ENCODE measurements around the gene KCNJ14. TPM values are rescaled to one million over a fixed set of nuclear protein-coding genes. Genes with fewer than 3 reads are reported as not detected.
A peak's percentile ranks its signal among the peaks of the same experiment; 100 is the strongest.
"Not testable (repeated sequence)": the region's sequence is repeated elsewhere in the genome, so short reads cannot be mapped to it uniquely, and the experiment has no call there.

KCNJ14 gene
- total and polyA plus RNA-seq, 7 experiments from 2014 or later, result 0.05 to 3.9 (median 2.1) TPM

GRCh38 chr19:48481846-48482639 lies 26.7 kb downstream of the KCNJ14 start:
- peaks cover 6 to 29% (median 22%) of the 10 kb centered on the region in 7 donors for H3K4me1 Mint-ChIP-seq
- ChIA-PET CTCF (interaction anchor here (1.9 kb wide), 1 partner anchor 8 kb away, joined by 9 read pairs; no protein-coding TSS in a partner anchor), POLR2A (interaction anchor here (1.0 to 3.5 kb wide), 5 partner anchors 8 to 102 kb away, joined by 3 to 15 read pairs (median 7); no protein-coding TSS in a partner anchor)
- H3K27me3 Mint-ChIP-seq, result no peaks in the 10 kb centered on the region
- no peak overlapping the region for H3K27ac ChIP-seq (ENCODE audit: low read depth, low read length)
- H3K4me1 ChIP-seq (ENCODE audit: control insufficient read depth in 2 of 2, insufficient read depth in 2 of 2, low read length in 2 of 2), result peaks cover 3 to 9% of the 10 kb centered on the region in 2 donors
- H3K36me3 ChIP-seq (ENCODE audit: control insufficient read depth in 2 of 3, insufficient read depth in 3 of 3, low read length in 3 of 3), result peaks cover 0 to 25% (median 0%) of the 10 kb centered on the region in 3 experiments
- H3K27ac Mint-ChIP-seq, result peak overlapping the region in 8 of 9 donors; percentile 3 to 89 (median 68)
- ATAC-seq (no peak), DNase-seq (no peak)
- intact Hi-C loops (cut with micrococcal nuclease), result loop anchor here in 1 of 2 donors (5.0 kb wide), 1 partner anchor 35 kb away; the partner anchor contains the start of gene GRWD1
- no peaks in the 10 kb centered on the region for H3K27me3 ChIP-seq (ENCODE audit: control insufficient read depth in 2 of 2, insufficient read depth in 2 of 2, low read length in 2 of 2)
- H3K4me3 ChIP-seq (ENCODE audit: low read length), result no peak overlapping the region
- H3K36me3 Mint-ChIP-seq, result peaks cover 0 to 10% (median 5%) of the 10 kb centered on the region in 5 donors
- peak overlapping the region in 9 of 10 donors; percentile 28 to 89 (median 84) for H3K4me3 Mint-ChIP-seq
- no peaks in the 10 kb centered on the region for H3K9me3 ChIP-seq (ENCODE audit: control insufficient read depth in 2 of 3, low read length in 3 of 3)
- no peaks in the 10 kb centered on the region for H3K9me3 Mint-ChIP-seq

GRCh38 chr19:48483301-48483700 lies 27.9 kb downstream of the KCNJ14 start:
- DNase-seq, result no peak
- H3K27ac ChIP-seq (ENCODE audit: low read depth, low read length), result no peak overlapping the region
- no peaks in the 10 kb centered on the region for H3K9me3 Mint-ChIP-seq
- peak overlapping the region in 2 of 9 donors; percentile 26 to 84 for H3K27ac Mint-ChIP-seq
- H3K27me3 Mint-ChIP-seq, result no peaks in the 10 kb centered on the region
- peaks cover 3 to 9% of the 10 kb centered on the region in 2 donors for H3K4me1 ChIP-seq (ENCODE audit: control insufficient read depth in 2 of 2, insufficient read depth in 2 of 2, low read length in 2 of 2)
- no peak overlapping the region for H3K4me3 ChIP-seq (ENCODE audit: low read length)
- intact Hi-C loops (cut with micrococcal nuclease), result loop anchor here in 1 of 2 donors (5.0 kb wide), 1 partner anchor 36 kb away; the partner anchor contains the start of gene GRWD1
- ChIA-PET CTCF (no interaction called here), POLR2A (no interaction called here)
- H3K27me3 ChIP-seq (ENCODE audit: control insufficient read depth in 2 of 2, insufficient read depth in 2 of 2, low read length in 2 of 2), result no peaks in the 10 kb centered on the region
- H3K4me1 Mint-ChIP-seq, result peaks cover 6 to 29% (median 23%) of the 10 kb centered on the region in 7 donors
- peaks cover 0 to 14% (median 0%) of the 10 kb centered on the region in 3 experiments for H3K36me3 ChIP-seq (ENCODE audit: control insufficient read depth in 2 of 3, insufficient read depth in 3 of 3, low read length in 3 of 3)
- no peak overlapping the region for H3K4me3 Mint-ChIP-seq
- peaks cover 0 to 13% (median 5%) of the 10 kb centered on the region in 5 donors for H3K36me3 Mint-ChIP-seq
- H3K9me3 ChIP-seq (ENCODE audit: control insufficient read depth in 2 of 3, low read length in 3 of 3), result no peaks in the 10 kb centered on the region
- no peak for ATAC-seq

DNA sequence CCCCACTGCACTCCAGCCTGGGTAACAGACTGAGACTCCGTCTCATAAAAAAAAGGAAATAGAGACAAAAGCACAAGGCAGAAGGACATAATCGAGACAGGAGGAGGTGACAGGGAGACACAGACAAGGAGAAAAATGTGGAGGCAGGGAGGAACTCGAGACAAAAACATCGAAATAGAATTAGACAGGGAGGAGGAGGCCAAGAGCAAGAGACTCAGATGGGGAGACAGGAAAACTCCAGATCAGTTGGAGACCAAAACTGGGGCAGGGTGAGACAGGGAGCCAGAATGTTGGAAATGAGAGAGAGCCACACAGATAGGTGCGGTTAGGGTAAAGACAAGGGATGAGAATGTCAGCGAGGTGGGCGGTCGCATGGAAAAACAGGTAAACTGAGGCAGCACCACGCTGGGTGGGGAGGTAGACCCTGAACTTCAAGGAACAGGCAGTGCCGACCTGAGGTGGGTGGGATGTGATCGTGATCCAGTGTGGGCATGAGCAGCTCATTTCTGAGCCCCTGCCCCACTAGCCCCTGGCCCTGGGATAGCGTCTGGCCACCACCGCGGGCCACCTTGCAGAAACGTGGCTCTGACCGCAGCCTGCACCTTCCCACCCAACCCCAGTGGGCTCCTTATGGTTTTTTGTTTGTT lies 29.0 kb downstream of the KCNJ14 start:
- Mint-ChIP-seq H3K36me3 (peaks cover 0 to 13% (median 4%) of the 10 kb centered on the region in 5 donors), H3K27me3 (no peaks in the 10 kb centered on the region), H3K27ac (peak overlapping the region in 4 of 9 donors; percentile 6 to 66 (median 34)), H3K4me3 (no peak overlapping the region), H3K9me3 (no peaks in the 10 kb centered on the region), H3K4me1 (peaks cover 2 to 26% (median 22%) of the 10 kb centered on the region in 7 donors)
- ATAC-seq, result no peak
- POLR2A ChIA-PET, result no interaction called here
- no peak overlapping the region for H3K27ac ChIP-seq (ENCODE audit: low read depth, low read length)
- no peak overlapping the region for H3K4me3 ChIP-seq (ENCODE audit: low read length)
- no peaks in the 10 kb centered on the region for H3K9me3 ChIP-seq (ENCODE audit: control insufficient read depth in 2 of 3, low read length in 3 of 3)
- peaks cover 0 to 3% (median 0%) of the 10 kb centered on the region in 3 experiments for H3K36me3 ChIP-seq (ENCODE audit: control insufficient read depth in 2 of 3, insufficient read depth in 3 of 3, low read length in 3 of 3)
- DNase-seq, result no peak
- H3K27me3 ChIP-seq (ENCODE audit: control insufficient read depth in 2 of 2, insufficient read depth in 2 of 2, low read length in 2 of 2), result no peaks in the 10 kb centered on the region
- peaks cover 3 to 9% of the 10 kb centered on the region in 2 donors for H3K4me1 ChIP-seq (ENCODE audit: control insufficient read depth in 2 of 2, insufficient read depth in 2 of 2, low read length in 2 of 2)
- intact Hi-C loops (cut with micrococcal nuclease), result loop anchor here in 1 of 2 donors (5.0 kb wide), 1 partner anchor 37 kb away; the partner anchor contains the start of gene GRWD1
- CTCF ChIA-PET, result no interaction called here

DNA sequence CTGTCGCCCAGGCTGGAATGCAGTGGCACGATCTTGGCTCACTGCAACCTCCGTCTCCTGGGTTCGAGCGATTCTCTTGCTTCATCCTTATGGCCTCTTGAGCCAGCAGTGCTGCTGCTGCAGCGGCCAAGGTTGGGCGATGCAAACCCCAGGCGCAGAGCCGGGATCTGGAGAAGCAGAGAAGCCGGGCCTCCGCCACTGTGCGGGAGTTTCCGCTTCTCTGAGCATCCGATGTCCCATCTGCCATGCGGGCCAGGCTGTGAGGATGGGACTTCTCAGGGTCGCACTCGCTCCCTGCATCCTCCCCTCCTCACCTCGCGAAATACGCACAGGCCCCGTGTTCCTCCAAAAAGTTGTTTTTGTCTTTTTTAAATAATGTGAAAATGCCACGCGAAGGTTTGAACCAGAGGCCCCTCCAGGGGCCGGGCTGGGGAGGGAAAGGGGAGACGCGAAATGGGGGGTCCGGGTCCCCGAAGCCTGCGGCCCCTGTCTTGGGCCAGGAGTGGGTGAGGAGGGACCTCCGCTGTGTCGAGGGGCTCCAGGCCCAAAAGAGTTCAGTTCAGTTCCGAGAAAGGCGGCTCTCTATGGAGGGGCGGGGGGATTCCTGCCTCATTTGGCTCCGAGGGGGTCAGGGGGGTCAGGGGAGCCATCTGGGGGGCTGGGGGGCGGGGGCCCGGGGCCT lies 29.7 kb downstream of the KCNJ14 start:
- Mint-ChIP-seq H3K9me3 (no peaks in the 10 kb centered on the region), H3K36me3 (peaks cover 0 to 13% (median 4%) of the 10 kb centered on the region in 5 donors), H3K27ac (peak overlapping the region in 1 of 9 donors; percentile 6), H3K4me1 (peaks cover 0 to 25% (median 21%) of the 10 kb centered on the region in 7 donors), H3K4me3 (no peak overlapping the region), H3K27me3 (peaks cover 0 to under 1% (median 0%) of the 10 kb centered on the region in 5 donors)
- ATAC-seq (no peak), DNase-seq (no peak)
- H3K9me3 ChIP-seq (ENCODE audit: control insufficient read depth in 2 of 3, low read length in 3 of 3), result no peaks in the 10 kb centered on the region
- no peak overlapping the region for H3K4me3 ChIP-seq (ENCODE audit: low read length)
- peaks cover 3 to 9% of the 10 kb centered on the region in 2 donors for H3K4me1 ChIP-seq (ENCODE audit: control insufficient read depth in 2 of 2, insufficient read depth in 2 of 2, low read length in 2 of 2)
- no peaks in the 10 kb centered on the region for H3K27me3 ChIP-seq (ENCODE audit: control insufficient read depth in 2 of 2, insufficient read depth in 2 of 2, low read length in 2 of 2)
- ChIA-PET CTCF (no interaction called here), POLR2A (no interaction called here)
- intact Hi-C loops (cut with micrococcal nuclease), result loop anchor here in 1 of 2 donors (5.0 kb wide), 1 partner anchor 38 kb away; the partner anchor contains the start of gene GRWD1
- H3K36me3 ChIP-seq (ENCODE audit: control insufficient read depth in 2 of 3, insufficient read depth in 3 of 3, low read length in 3 of 3), result no peaks in the 10 kb centered on the region
- no peak overlapping the region for H3K27ac ChIP-seq (ENCODE audit: low read depth, low read length)

GRCh38 chr19:48486706-48487105 lies 31.3 kb downstream of the KCNJ14 start:
- Mint-ChIP-seq H3K4me1 (peaks cover 6 to 24% (median 20%) of the 10 kb centered on the region in 7 donors), H3K27me3 (peaks cover 0 to 12% (median 0%) of the 10 kb centered on the region in 5 donors), H3K36me3 (peaks cover 0 to 13% (median 4%) of the 10 kb centered on the region in 5 donors)
- ATAC-seq; DNase-seq; H3K4me3 ChIP-seq (ENCODE audit: low read length); H3K27ac Mint-ChIP-seq; H3K27me3 ChIP-seq (ENCODE audit: control insufficient read depth in 2 of 2, insufficient read depth in 2 of 2, low read length in 2 of 2); H3K9me3 Mint-ChIP-seq; H3K4me3 Mint-ChIP-seq; intact Hi-C loops (cut with micrococcal nuclease); H3K9me3 ChIP-seq (ENCODE audit: control insufficient read depth in 2 of 3, low read length in 3 of 3); H3K27ac ChIP-seq (ENCODE audit: low read depth, low read length); H3K36me3 ChIP-seq (ENCODE audit: control insufficient read depth in 2 of 3, insufficient read depth in 3 of 3, low read length in 3 of 3): not testable (repeated sequence)
- ChIA-PET POLR2A (interaction anchor here (0.7 kb wide), 1 partner anchor 143 kb away, joined by 5 read pairs; no protein-coding TSS in a partner anchor), CTCF (interaction anchor here (0.5 to 1.4 kb wide), 3 partner anchors 97 to 212 kb away, joined by 4 to 5 read pairs (median 4); no protein-coding TSS in a partner anchor)
- H3K4me1 ChIP-seq (ENCODE audit: control insufficient read depth in 2 of 2, insufficient read depth in 2 of 2, low read length in 2 of 2), result peaks cover 4 to 12% of the 10 kb centered on the region in 2 donors

- ATAC-seq (no peak), DNase-seq (no peak)
- Mint-ChIP-seq H3K27ac (peak overlapping the region in 1 of 9 donors; percentile 43), H3K27me3 (peaks cover 0 to 20% (median 3%) of the 10 kb centered on the region in 5 donors), H3K9me3 (peaks cover 0 to under 1% (median 0%) of the 10 kb centered on the region in 11 donors), H3K36me3 (peaks cover 0 to 13% (median 4%) of the 10 kb centered on the region in 5 donors), H3K4me1 (peaks cover 14 to 27% (median 25%) of the 10 kb centered on the region in 7 donors), H3K4me3 (no peak overlapping the region)
- ChIA-PET POLR2A (interaction anchor here (0.7 to 1.2 kb wide), 4 partner anchors 14 to 142 kb away, joined by 3 to 5 read pairs (median 4); no protein-coding TSS in a partner anchor), CTCF (interaction anchor here (0.8 to 3.7 kb wide), 4 partner anchors 17 to 154 kb away, joined by 3 to 15 read pairs (median 4); no protein-coding TSS in a partner anchor)
- Histone ChIP-seq H3K9me3 (ENCODE audit: control insufficient read depth in 2 of 3, low read length in 3 of 3) (no peaks in the 10 kb centered on the region), H3K4me1 (ENCODE audit: control insufficient read depth in 2 of 2, insufficient read depth in 2 of 2, low read length in 2 of 2) (peaks cover 4 to 19% of the 10 kb centered on the region in 2 donors), H3K27me3 (ENCODE audit: control insufficient read depth in 2 of 2, insufficient read depth in 2 of 2, low read length in 2 of 2) (no peaks in the 10 kb centered on the region), H3K4me3 (ENCODE audit: low read length) (no peak overlapping the region), H3K36me3 (ENCODE audit: control insufficient read depth in 2 of 3, insufficient read depth in 3 of 3, low read length in 3 of 3) (no peaks in the 10 kb centered on the region), H3K27ac (ENCODE audit: low read depth, low read length) (no peak overlapping the region)
- intact Hi-C loops (cut with micrococcal nuclease), result no loop called here
These were observed 32.2 kb downstream of the KCNJ14 start for GRCh38 chr19:48487544-48487943.
